Measurements from ENCODE around the gene VRK3. TPM values are rescaled to one million over a fixed set of nuclear protein-coding genes. Genes with fewer than 3 reads are reported as not detected.

The VRK3 gene
- total RNA-seq, 6 experiments from 2014 or later: 30.2 to 33.9 (median 32.7) TPM

DNA sequence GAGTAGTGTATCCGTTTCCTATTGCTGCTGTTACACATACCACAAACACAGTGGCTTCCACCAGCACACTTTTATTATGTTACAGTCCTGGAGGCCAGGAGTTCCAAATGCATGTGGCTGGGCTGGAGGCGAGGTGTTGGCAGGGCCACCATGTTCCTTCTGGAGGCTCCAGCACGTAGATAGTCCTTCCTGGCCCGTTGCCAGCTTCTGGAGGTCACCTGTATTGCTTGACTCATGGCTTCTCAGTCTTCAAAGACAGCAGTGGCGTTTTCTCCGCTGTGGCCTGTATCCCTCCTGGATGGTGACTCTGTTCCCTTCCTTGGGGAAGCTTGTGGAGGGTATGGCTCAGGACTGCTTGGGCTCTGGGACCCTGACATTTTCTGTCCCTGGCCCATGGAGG lies 15.8 kb upstream of the VRK3 start:
- Mint-ChIP-seq H3K27me3 (ENCODE audit: insufficient read depth) (no peaks in the 10 kb centered on the region; the same call in 1 of the 2 replicates), H3K36me3 (ENCODE audit: low read depth) (peaks cover 81% of the 10 kb centered on the region), H3K4me1 (ENCODE audit: low read depth) (peaks cover 6% of the 10 kb centered on the region; the same call in 1 of the 2 replicates), H3K9me3 (peaks cover 39% of the 10 kb centered on the region), H3K4me3 (no peak overlapping the region), H3K27ac (no peak overlapping the region)
- DNase-seq: no peak
- TF ChIP-seq, protein P1, sequence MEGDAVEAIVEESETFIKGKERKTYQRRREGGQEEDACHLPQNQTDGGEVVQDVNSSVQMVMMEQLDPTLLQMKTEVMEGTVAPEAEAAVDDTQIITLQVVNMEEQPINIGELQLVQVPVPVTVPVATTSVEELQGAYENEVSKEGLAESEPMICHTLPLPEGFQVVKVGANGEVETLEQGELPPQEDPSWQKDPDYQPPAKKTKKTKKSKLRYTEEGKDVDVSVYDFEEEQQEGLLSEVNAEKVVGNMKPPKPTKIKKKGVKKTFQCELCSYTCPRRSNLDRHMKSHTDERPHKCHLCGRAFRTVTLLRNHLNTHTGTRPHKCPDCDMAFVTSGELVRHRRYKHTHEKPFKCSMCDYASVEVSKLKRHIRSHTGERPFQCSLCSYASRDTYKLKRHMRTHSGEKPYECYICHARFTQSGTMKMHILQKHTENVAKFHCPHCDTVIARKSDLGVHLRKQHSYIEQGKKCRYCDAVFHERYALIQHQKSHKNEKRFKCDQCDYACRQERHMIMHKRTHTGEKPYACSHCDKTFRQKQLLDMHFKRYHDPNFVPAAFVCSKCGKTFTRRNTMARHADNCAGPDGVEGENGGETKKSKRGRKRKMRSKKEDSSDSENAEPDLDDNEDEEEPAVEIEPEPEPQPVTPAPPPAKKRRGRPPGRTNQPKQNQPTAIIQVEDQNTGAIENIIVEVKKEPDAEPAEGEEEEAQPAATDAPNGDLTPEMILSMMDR (IDR thresholded peaks at IDR 0.05): no peak

DNA sequence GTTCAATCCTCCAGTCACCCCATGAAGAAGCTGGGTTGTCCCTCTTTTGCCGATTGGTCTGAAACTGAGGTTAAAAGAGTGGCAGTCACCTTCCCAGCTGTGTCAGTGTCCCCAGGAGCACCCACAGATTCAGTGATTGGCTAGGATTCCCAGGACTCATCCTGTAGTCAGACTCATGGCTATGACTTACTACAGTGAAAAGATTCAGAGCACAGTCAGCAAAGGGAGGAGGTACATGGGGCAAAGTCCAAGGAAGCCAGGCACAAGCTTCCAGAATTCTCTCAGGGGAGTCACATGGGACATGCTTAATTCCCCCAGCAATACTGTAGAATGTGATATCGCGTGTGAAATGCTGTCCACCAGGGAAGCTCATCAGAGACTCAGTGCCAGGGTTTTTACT lies 14.8 kb upstream of the VRK3 start:
- H3K4me3 Mint-ChIP-seq: no peak overlapping the region
- TF ChIP-seq, protein P1 (IDR thresholded peaks at IDR 0.05): no peak
- H3K36me3 Mint-ChIP-seq (ENCODE audit: low read depth): peaks cover 80% of the 10 kb centered on the region
- no peak for DNase-seq
- H3K9me3 Mint-ChIP-seq: peaks cover 29% of the 10 kb centered on the region
- H3K27ac Mint-ChIP-seq: no peak overlapping the region
- H3K4me1 Mint-ChIP-seq (ENCODE audit: low read depth): peaks cover 6% of the 10 kb centered on the region; the same call in 1 of the 2 replicates
- H3K27me3 Mint-ChIP-seq (ENCODE audit: insufficient read depth): no peaks in the 10 kb centered on the region

DNA sequence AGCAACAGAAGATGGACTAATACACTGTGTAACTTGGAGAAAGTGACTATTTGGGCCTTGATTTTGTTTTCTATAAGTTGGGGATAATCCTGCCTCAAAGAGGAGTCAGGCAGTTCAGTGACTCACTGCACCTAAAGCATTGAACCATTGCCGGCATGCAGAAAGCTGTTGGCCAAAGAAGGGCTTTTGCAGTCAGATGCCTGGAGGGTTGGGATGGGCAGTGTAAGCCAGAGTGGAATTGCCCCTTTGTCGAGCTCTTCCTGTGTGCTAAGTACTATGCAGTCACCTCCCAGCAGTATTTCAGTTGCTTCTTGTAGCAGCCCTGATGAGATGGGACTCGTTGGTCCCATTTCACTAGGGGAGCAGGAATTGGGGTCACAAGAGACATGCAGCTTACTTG lies 11.7 kb upstream of the VRK3 start:
- DNase-seq: no peak
- H3K27me3 Mint-ChIP-seq (ENCODE audit: insufficient read depth): no peaks in the 10 kb centered on the region
- H3K36me3 Mint-ChIP-seq (ENCODE audit: low read depth): peaks cover 78% of the 10 kb centered on the region
- TF ChIP-seq, protein P1 (IDR thresholded peaks at IDR 0.05): no peak
- H3K4me1 Mint-ChIP-seq (ENCODE audit: low read depth): peaks cover 6% of the 10 kb centered on the region; the same call in 1 of the 2 replicates
- H3K27ac Mint-ChIP-seq: no peak overlapping the region
- no peak overlapping the region for H3K4me3 Mint-ChIP-seq
- H3K9me3 Mint-ChIP-seq: peaks cover 1% of the 10 kb centered on the region; the same call in 1 of the 2 replicates

DNA sequence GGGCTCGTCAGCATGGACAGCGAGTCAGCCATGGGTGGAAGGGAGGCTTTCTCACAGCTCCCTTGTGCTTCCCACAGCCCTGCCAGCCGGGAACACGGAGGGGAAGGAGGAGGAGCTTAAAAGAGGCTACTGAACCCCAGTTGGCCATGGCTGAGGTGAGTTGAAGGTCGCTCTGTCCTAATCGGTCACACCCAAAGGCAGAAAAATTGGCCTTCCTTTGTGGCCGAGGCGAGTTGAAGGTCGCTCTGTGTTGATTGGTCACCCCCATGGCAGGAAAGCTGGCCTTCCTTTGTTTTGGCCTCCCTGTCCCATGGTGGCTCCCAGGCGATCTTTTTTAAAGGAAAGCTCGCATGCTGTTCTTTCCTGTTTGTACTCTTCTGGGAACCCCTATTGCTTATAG lies 5.8 kb upstream of the VRK3 start:
- no peaks in the 10 kb centered on the region for H3K27me3 Mint-ChIP-seq (ENCODE audit: insufficient read depth)
- H3K27ac Mint-ChIP-seq: no peak overlapping the region
- H3K4me1 Mint-ChIP-seq (ENCODE audit: low read depth): peaks cover 15% of the 10 kb centered on the region
- H3K36me3 Mint-ChIP-seq (ENCODE audit: low read depth): peaks cover 61% of the 10 kb centered on the region
- no peak overlapping the region for H3K4me3 Mint-ChIP-seq
- TF ChIP-seq, protein P1 (IDR thresholded peaks at IDR 0.05): no peak
- peaks cover 4% of the 10 kb centered on the region for H3K9me3 Mint-ChIP-seq
- no peak for DNase-seq

DNA sequence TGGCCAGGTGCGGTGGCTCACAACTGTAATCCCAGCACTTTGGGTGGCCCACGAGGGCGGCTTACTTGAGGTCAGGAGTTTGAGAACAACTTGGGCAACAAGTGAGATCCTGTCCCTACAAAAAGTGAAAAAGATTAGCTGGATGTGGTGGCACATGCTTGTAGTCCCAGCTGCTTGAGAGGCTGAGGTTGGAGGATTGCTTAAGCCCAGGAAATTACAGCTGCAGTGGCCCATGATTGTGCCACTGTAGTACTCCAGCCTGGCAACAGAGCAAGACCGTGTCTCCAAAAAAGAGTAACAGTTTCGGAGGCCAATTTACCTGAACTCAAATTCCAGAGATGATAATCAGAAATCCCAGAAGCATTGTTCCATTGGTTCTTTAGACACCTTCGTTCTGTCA lies 5.1 kb upstream of the VRK3 start:
- DNase-seq: no peak
- Mint-ChIP-seq H3K27me3 (ENCODE audit: insufficient read depth) (peaks cover 3% of the 10 kb centered on the region; the same call in 1 of the 2 replicates), H3K27ac (no peak overlapping the region), H3K4me1 (ENCODE audit: low read depth) (peaks cover 18% of the 10 kb centered on the region), H3K36me3 (ENCODE audit: low read depth) (peaks cover 56% of the 10 kb centered on the region), H3K9me3 (peaks cover 7% of the 10 kb centered on the region), H3K4me3 (no peak overlapping the region)
- TF ChIP-seq, protein P1 (IDR thresholded peaks at IDR 0.05): no peak

DNA sequence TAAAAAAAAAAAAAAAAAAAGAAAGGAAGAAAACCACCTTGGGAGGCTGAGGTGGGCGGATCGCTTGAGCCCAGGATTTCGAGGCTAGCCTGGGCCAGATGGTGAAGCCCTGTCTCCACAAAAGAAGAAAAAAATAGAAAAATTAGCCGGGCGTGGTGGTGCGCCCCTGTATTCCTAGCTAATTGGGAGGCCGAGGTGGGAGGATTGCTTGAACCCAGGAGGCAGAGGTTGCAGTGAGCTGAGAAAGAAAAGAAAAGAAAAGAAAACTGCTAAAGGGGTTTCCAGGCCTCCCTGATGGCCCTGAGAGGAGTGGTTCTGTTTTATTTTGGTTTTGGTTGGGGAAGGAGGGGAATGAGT lies 1.4 kb upstream of the VRK3 start:
- H3K9me3 Mint-ChIP-seq: peaks cover 7% of the 10 kb centered on the region
- H3K27ac Mint-ChIP-seq: peak overlapping the region; percentile 51

More for the DNA sequence above, 1.4 kb upstream of the VRK3 start:
- no peak for DNase-seq
- H3K27me3 Mint-ChIP-seq (ENCODE audit: insufficient read depth): peaks cover 6% of the 10 kb centered on the region; the same call in 1 of the 2 replicates
- TF ChIP-seq, protein P1 (IDR thresholded peaks at IDR 0.05): no peak
- peak overlapping the region; percentile 99 for H3K4me3 Mint-ChIP-seq
- H3K36me3 Mint-ChIP-seq (ENCODE audit: low read depth): peaks cover 29% of the 10 kb centered on the region
- peaks cover 37% of the 10 kb centered on the region for H3K4me1 Mint-ChIP-seq (ENCODE audit: low read depth)
